Gastroesophageal sphincter (tissue), 3 donors: ENCODE measurements around the gene KLK13.

Source experiments
- CTCF ChIP-seq, 4 experiments: fragments of 200-600 bp in 2 of 4; fragments of 450-650 bp in 2 of 4; sonication (generic) in 1 of 4; IDR thresholded peaks; one replicate each; pipeline ENCODE4 v1.5.1; 2017 to 2019; ENCODE audit warnings: antibody characterized with exemption in 4 of 4, mild to moderate bottlenecking in 2 of 4, moderate library complexity in 2 of 4
- EP300 ChIP-seq: sonication (generic); formaldehyde crosslinking; IDR thresholded peaks from one replicate; pipeline ENCODE4 v1.6.1; 2017; ENCODE audit warnings: antibody characterized with exemption, mild to moderate bottlenecking
- POLR2A ChIP-seq, 2 donors: fragments of 450-650 bp; IDR thresholded peaks; one replicate each; pipeline ENCODE4 v1.6.1; 2017; ENCODE audit warnings: antibody characterized with exemption in 2 of 2, mild to moderate bottlenecking in 2 of 2, moderate library complexity in 1 of 2
- POLR2AphosphoS5 ChIP-seq: sonication (generic); formaldehyde crosslinking; IDR thresholded peaks from one replicate; pipeline ENCODE4 v1.6.1; 2017; ENCODE audit warnings: antibody characterized with exemption

- TF ChIP-seq CTCF (IDR thresholded peaks at IDR 0.05) (no peak), POLR2A (IDR thresholded peaks at IDR 0.05) (no peak), POLR2AphosphoS5 (no peak), EP300 (no peak)
These were observed 17.9 kb downstream of the KLK13 start for GRCh38 chr19:51047031-51047335.
